GM12873 (cell line): ENCODE data around the gene TBX1.

Source experiments
- CTCF ChIP-seq: IDR thresholded peaks from 2 replicates; pipeline ENCODE4 v1.5.1; 2012; ENCODE audit warnings: low read depth, mild to moderate bottlenecking, moderate library complexity, low read length, control low read depth; ENCODE audit not compliant: insufficient read depth; ENCODE audit errors: missing control alignments

The TBX1 gene

GRCh38 chr22:19737846-19738663 is 22.5 kb upstream of the TBX1 start:
- no peak for TF ChIP-seq CTCF

- no peak for TF ChIP-seq CTCF
These were observed 21.7 kb upstream of the TBX1 start for GRCh38 chr22:19738664-19739447.

- TF ChIP-seq CTCF = no peak
These were observed 21.1 kb upstream of the TBX1 start for GRCh38 chr22:19739448-19739895.

GRCh38 chr22:19739911-19740449 is 20.6 kb upstream of the TBX1 start:
- TF ChIP-seq CTCF = no peak

GRCh38 chr22:19740586-19740985 is 20.0 kb upstream of the TBX1 start:
- no peak for TF ChIP-seq CTCF

GRCh38 chr22:19741053-19741452 is 19.5 kb upstream of the TBX1 start:
- TF ChIP-seq CTCF = no peak
